ENCODE measurements around the gene TSPAN33.

TSPAN33 gene

GRCh38 chr7:129188892-129189660, 44.6 kb downstream of the TSPAN33 start:
- peaks cover 0 to 5% of the 10 kb centered on the region in 2 donors for H3K9me3 ChIP-seq (replicated peaks in 1 of 2; ENCODE audit: control insufficient read depth in 2 of 2, insufficient read depth in 1 of 2, low read depth in 1 of 2, low read length in 2 of 2)
- peak overlapping the region; percentile 99 for H3K18ac ChIP-seq (ENCODE audit: low read length)
- DNase-seq (ENCODE audit: low spot score), result no peak

GRCh38 chr7:129189661-129190310, 45.3 kb downstream of the TSPAN33 start:
- H3K36me3 ChIP-seq (replicated peaks in 1 of 2; ENCODE audit: control insufficient read depth in 2 of 2, insufficient read depth in 2 of 2, low read length in 2 of 2), result peaks cover 10 to 39% of the 10 kb centered on the region in 2 donors

More at GRCh38 chr7:129188892-129189660, 44.6 kb downstream of the TSPAN33 start:
- Histone ChIP-seq H3K14ac (ENCODE audit: low read length) (peak overlapping the region; percentile 100), H3K27ac (replicated peaks; ENCODE audit: low read length) (peak overlapping the region; percentile 70), H4K91ac (ENCODE audit: low read depth, low read length, poor library complexity) (peak overlapping the region; percentile 41), H3K4me3 (ENCODE audit: low read length in 2 of 2) (peak overlapping the region; percentile 65 to 98), H3K79me1 (ENCODE audit: low read depth, low read length) (peaks cover 8% of the 10 kb centered on the region), H3K4me1 (ENCODE audit: control insufficient read depth in 2 of 2, insufficient read depth in 1 of 2, low read depth in 1 of 2, low read length in 2 of 2) (peaks cover 14 to 15% of the 10 kb centered on the region in 2 donors), H3K4me2 (ENCODE audit: insufficient read depth, low read length, poor library complexity, severe bottlenecking) (peak overlapping the region; percentile 56), H2BK5ac (ENCODE audit: low read length) (peak overlapping the region; percentile 78), H2BK12ac (ENCODE audit: low read length) (peak overlapping the region; percentile 19), H2AK5ac (ENCODE audit: low read depth, low read length) (peak overlapping the region; percentile 23), H3K23ac (ENCODE audit: low read depth, low read length, poor library complexity) (peak overlapping the region; percentile 82), H3K36me3 (replicated peaks in 1 of 2; ENCODE audit: control insufficient read depth in 2 of 2, insufficient read depth in 2 of 2, low read length in 2 of 2) (peaks cover 10 to 32% of the 10 kb centered on the region in 2 donors), H4K8ac (ENCODE audit: low read depth, low read length) (no peak overlapping the region), H3K9ac (ENCODE audit: low read depth, low read length, poor library complexity) (peak overlapping the region; percentile 99), H2BK15ac (ENCODE audit: low read length) (peak overlapping the region; percentile 47), H2AFZ (ENCODE audit: low read length) (peak overlapping the region; percentile 87), H3K4ac (ENCODE audit: low read length) (peak overlapping the region; percentile 46), H3K27me3 (ENCODE audit: control insufficient read depth in 3 of 3, insufficient read depth in 3 of 3, low read depth in 1 of 3, low read length in 3 of 3) (peaks cover 0 to 8% (median 0%) of the 10 kb centered on the region in 3 experiments), H2BK120ac (ENCODE audit: low read depth, low read length) (no peak overlapping the region)
- no CpG with 5 or more reads among the region's 83 CpGs for WGBS, 2 donors (ENCODE audit: extremely low coverage in 2 of 2, insufficient read length in 2 of 2, insufficient replicate concordance in 1 of 2)

GRCh38 chr7:129191272-129191671, 46.8 kb downstream of the TSPAN33 start:
- Histone ChIP-seq H3K79me1 (ENCODE audit: low read depth, low read length) (peaks cover 8% of the 10 kb centered on the region), H2BK12ac (ENCODE audit: low read length) (no peak overlapping the region), H3K23ac (ENCODE audit: low read depth, low read length, poor library complexity) (no peak overlapping the region), H3K18ac (ENCODE audit: low read length) (no peak overlapping the region), H3K9me3 (replicated peaks in 1 of 2; ENCODE audit: control insufficient read depth in 2 of 2, insufficient read depth in 1 of 2, low read depth in 1 of 2, low read length in 2 of 2) (peaks cover 0 to 10% of the 10 kb centered on the region in 2 donors), H3K4me1 (ENCODE audit: control insufficient read depth in 2 of 2, insufficient read depth in 1 of 2, low read depth in 1 of 2, low read length in 2 of 2) (peaks cover 14 to 15% of the 10 kb centered on the region in 2 donors), H3K36me3 (replicated peaks in 1 of 2; ENCODE audit: control insufficient read depth in 2 of 2, insufficient read depth in 2 of 2, low read length in 2 of 2) (peaks cover 10 to 44% of the 10 kb centered on the region in 2 donors), H2BK15ac (ENCODE audit: low read length) (no peak overlapping the region), H3K27ac (replicated peaks; ENCODE audit: low read length) (no peak overlapping the region), H3K27me3 (ENCODE audit: control insufficient read depth in 3 of 3, insufficient read depth in 3 of 3, low read depth in 1 of 3, low read length in 3 of 3) (peaks cover 0 to 5% (median 0%) of the 10 kb centered on the region in 3 experiments), H3K14ac (ENCODE audit: low read length) (no peak overlapping the region), H4K8ac (ENCODE audit: low read depth, low read length) (no peak overlapping the region), H2AFZ (ENCODE audit: low read length) (no peak overlapping the region), H3K4me2 (ENCODE audit: insufficient read depth, low read length, poor library complexity, severe bottlenecking) (peak overlapping the region; percentile 2), H2AK5ac (ENCODE audit: low read depth, low read length) (no peak overlapping the region), H3K4ac (ENCODE audit: low read length) (no peak overlapping the region), H4K91ac (ENCODE audit: low read depth, low read length, poor library complexity) (no peak overlapping the region), H2BK120ac (ENCODE audit: low read depth, low read length) (no peak overlapping the region), H3K4me3 (ENCODE audit: low read length in 2 of 2) (no peak overlapping the region), H2BK5ac (ENCODE audit: low read length) (no peak overlapping the region), H3K9ac (ENCODE audit: low read depth, low read length, poor library complexity) (no peak overlapping the region)
- WGBS, 2 donors (ENCODE audit: extremely low coverage in 2 of 2, insufficient read length in 2 of 2, insufficient replicate concordance in 1 of 2), result no CpG with 5 or more reads among the region's 3 CpGs
- no peak for DNase-seq (ENCODE audit: low spot score)

More at GRCh38 chr7:129189661-129190310, 45.3 kb downstream of the TSPAN33 start:
- H3K9me3 ChIP-seq (replicated peaks in 1 of 2; ENCODE audit: control insufficient read depth in 2 of 2, insufficient read depth in 1 of 2, low read depth in 1 of 2, low read length in 2 of 2), result peaks cover 0 to 5% of the 10 kb centered on the region in 2 donors
- H3K4me1 ChIP-seq (ENCODE audit: control insufficient read depth in 2 of 2, insufficient read depth in 1 of 2, low read depth in 1 of 2, low read length in 2 of 2), result peaks cover 14 to 15% of the 10 kb centered on the region in 2 donors
- H3K9ac ChIP-seq (ENCODE audit: low read depth, low read length, poor library complexity), result peak overlapping the region; percentile 99
- no peak overlapping the region for H3K4ac ChIP-seq (ENCODE audit: low read length)
- no peak overlapping the region for H2BK5ac ChIP-seq (ENCODE audit: low read length)
- DNase-seq (ENCODE audit: low spot score), result no peak
- peak overlapping the region; percentile 65 to 98 for H3K4me3 ChIP-seq (ENCODE audit: low read length in 2 of 2)
- H2BK120ac ChIP-seq (ENCODE audit: low read depth, low read length), result no peak overlapping the region
- H2AK5ac ChIP-seq (ENCODE audit: low read depth, low read length), result no peak overlapping the region
- peaks cover 0 to 8% (median 0%) of the 10 kb centered on the region in 3 experiments for H3K27me3 ChIP-seq (ENCODE audit: control insufficient read depth in 3 of 3, insufficient read depth in 3 of 3, low read depth in 1 of 3, low read length in 3 of 3)
- peak overlapping the region; percentile 82 for H3K23ac ChIP-seq (ENCODE audit: low read depth, low read length, poor library complexity)
- peak overlapping the region; percentile 100 for H3K14ac ChIP-seq (ENCODE audit: low read length)
- no peak overlapping the region for H4K8ac ChIP-seq (ENCODE audit: low read depth, low read length)
- H2BK15ac ChIP-seq (ENCODE audit: low read length), result peak overlapping the region; percentile 47
- H3K27ac ChIP-seq (replicated peaks; ENCODE audit: low read length), result no peak overlapping the region
- peaks cover 8% of the 10 kb centered on the region for H3K79me1 ChIP-seq (ENCODE audit: low read depth, low read length)
- peak overlapping the region; percentile 87 for H2AFZ ChIP-seq (ENCODE audit: low read length)
- no peak overlapping the region for H4K91ac ChIP-seq (ENCODE audit: low read depth, low read length, poor library complexity)
- H3K4me2 ChIP-seq (ENCODE audit: insufficient read depth, low read length, poor library complexity, severe bottlenecking), result peak overlapping the region; percentile 92
- H3K18ac ChIP-seq (ENCODE audit: low read length), result peak overlapping the region; percentile 99
- no peak overlapping the region for H2BK12ac ChIP-seq (ENCODE audit: low read length)
- WGBS, 2 donors (ENCODE audit: extremely low coverage in 2 of 2, insufficient read length in 2 of 2, insufficient replicate concordance in 1 of 2), result no CpG with 5 or more reads among the region's 13 CpGs

DNA sequence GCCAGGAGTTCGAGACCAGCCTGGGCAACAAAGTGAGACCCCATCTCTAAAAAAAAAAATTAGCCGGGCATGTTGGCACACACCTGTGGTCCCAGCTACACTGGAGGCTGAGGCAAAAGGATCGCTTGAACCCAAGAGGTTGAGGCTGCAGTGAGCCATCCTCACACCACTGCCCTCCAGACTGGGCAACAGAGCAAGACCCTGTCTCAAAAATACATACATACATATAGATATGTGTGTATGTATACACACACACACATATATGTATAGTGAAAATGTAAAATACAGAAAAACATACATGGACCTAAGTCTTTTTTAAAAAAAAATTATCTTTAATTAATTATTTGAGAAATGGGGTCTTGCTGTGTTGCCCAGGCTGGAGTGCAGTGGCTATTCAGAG, 49.4 kb downstream of the TSPAN33 start:
- no CpG with 5 or more reads among the region's 3 CpGs for WGBS, 2 donors (ENCODE audit: extremely low coverage in 2 of 2, insufficient read length in 2 of 2, insufficient replicate concordance in 1 of 2)
- Histone ChIP-seq H2BK5ac (ENCODE audit: low read length) (no peak overlapping the region), H3K14ac (ENCODE audit: low read length) (no peak overlapping the region), H3K27me3 (ENCODE audit: control insufficient read depth in 3 of 3, insufficient read depth in 3 of 3, low read depth in 1 of 3, low read length in 3 of 3) (no peaks in the 10 kb centered on the region), H3K36me3 (replicated peaks in 1 of 2; ENCODE audit: control insufficient read depth in 2 of 2, insufficient read depth in 2 of 2, low read length in 2 of 2) (peaks cover 11 to 56% of the 10 kb centered on the region in 2 donors), H2BK120ac (ENCODE audit: low read depth, low read length) (no peak overlapping the region), H2AFZ (ENCODE audit: low read length) (no peak overlapping the region), H3K4me2 (ENCODE audit: insufficient read depth, low read length, poor library complexity, severe bottlenecking) (no peak overlapping the region), H3K4me1 (ENCODE audit: control insufficient read depth in 2 of 2, insufficient read depth in 1 of 2, low read depth in 1 of 2, low read length in 2 of 2) (peaks cover 10% of the 10 kb centered on the region in 2 donors), H2BK15ac (ENCODE audit: low read length) (no peak overlapping the region), H3K23ac (ENCODE audit: low read depth, low read length, poor library complexity) (no peak overlapping the region), H3K4ac (ENCODE audit: low read length) (no peak overlapping the region), H2BK12ac (ENCODE audit: low read length) (no peak overlapping the region), H2AK5ac (ENCODE audit: low read depth, low read length) (no peak overlapping the region), H3K27ac (replicated peaks; ENCODE audit: low read length) (no peak overlapping the region), H3K4me3 (ENCODE audit: low read length in 2 of 2) (no peak overlapping the region), H3K9ac (ENCODE audit: low read depth, low read length, poor library complexity) (no peak overlapping the region), H4K91ac (ENCODE audit: low read depth, low read length, poor library complexity) (no peak overlapping the region), H3K9me3 (replicated peaks in 1 of 2; ENCODE audit: control insufficient read depth in 2 of 2, insufficient read depth in 1 of 2, low read depth in 1 of 2, low read length in 2 of 2) (peaks cover 0 to 17% of the 10 kb centered on the region in 2 donors), H4K8ac (ENCODE audit: low read depth, low read length) (no peak overlapping the region), H3K79me1 (ENCODE audit: low read depth, low read length) (peaks cover 10% of the 10 kb centered on the region), H3K18ac (ENCODE audit: low read length) (no peak overlapping the region)
- no peak for DNase-seq (ENCODE audit: low spot score)

Measured in neuronal stem cell (in vitro differentiated cells).